ENCODE data around the gene MRPL48. TPM values are rescaled to one million over a fixed set of nuclear protein-coding genes. Genes with fewer than 3 reads are reported as not detected.
A peak's percentile ranks its signal among the peaks of the same experiment; 100 is the strongest.

The MRPL48 gene
- total and polyA plus RNA-seq, 8 donors, result 28.9 to 56.8 (median 47.0) TPM

DNA sequence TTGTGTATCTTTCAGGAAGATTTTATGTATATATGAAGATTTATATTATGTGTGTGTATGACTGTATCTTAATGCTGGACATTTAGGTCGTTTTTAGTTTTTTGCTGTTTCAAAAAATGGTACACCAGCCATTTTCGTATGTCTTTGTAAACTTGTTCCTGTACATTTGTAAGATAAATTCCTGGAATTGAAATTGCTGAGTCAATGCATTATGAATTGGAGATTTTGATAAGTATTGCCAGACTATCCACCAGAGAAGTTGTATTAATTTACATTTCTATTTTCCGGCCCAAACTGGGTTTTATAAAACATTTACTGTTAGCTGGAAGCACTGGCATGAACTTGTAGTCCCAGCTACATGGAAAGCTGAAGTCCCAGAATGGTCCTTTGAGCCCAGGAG lies 24.6 kb downstream of the MRPL48 start:
- DNase-seq, result no peak
- peaks cover 0 to 14% of the 10 kb centered on the region in 2 donors for H3K36me3 ChIP-seq
- intact Hi-C loops (cut with DNase I), result no loop called here
- TF ChIP-seq, protein P1, sequence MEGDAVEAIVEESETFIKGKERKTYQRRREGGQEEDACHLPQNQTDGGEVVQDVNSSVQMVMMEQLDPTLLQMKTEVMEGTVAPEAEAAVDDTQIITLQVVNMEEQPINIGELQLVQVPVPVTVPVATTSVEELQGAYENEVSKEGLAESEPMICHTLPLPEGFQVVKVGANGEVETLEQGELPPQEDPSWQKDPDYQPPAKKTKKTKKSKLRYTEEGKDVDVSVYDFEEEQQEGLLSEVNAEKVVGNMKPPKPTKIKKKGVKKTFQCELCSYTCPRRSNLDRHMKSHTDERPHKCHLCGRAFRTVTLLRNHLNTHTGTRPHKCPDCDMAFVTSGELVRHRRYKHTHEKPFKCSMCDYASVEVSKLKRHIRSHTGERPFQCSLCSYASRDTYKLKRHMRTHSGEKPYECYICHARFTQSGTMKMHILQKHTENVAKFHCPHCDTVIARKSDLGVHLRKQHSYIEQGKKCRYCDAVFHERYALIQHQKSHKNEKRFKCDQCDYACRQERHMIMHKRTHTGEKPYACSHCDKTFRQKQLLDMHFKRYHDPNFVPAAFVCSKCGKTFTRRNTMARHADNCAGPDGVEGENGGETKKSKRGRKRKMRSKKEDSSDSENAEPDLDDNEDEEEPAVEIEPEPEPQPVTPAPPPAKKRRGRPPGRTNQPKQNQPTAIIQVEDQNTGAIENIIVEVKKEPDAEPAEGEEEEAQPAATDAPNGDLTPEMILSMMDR (IDR thresholded peaks at IDR 0.05), result no peak
- no peak for ATAC-seq
- no peaks in the 10 kb centered on the region for H3K9me3 ChIP-seq
- no peaks in the 10 kb centered on the region for H3K4me1 ChIP-seq
- H3K27ac ChIP-seq, result no peak overlapping the region
- no peak overlapping the region for H3K4me3 ChIP-seq
- H3K27me3 ChIP-seq, result no peaks in the 10 kb centered on the region

DNA sequence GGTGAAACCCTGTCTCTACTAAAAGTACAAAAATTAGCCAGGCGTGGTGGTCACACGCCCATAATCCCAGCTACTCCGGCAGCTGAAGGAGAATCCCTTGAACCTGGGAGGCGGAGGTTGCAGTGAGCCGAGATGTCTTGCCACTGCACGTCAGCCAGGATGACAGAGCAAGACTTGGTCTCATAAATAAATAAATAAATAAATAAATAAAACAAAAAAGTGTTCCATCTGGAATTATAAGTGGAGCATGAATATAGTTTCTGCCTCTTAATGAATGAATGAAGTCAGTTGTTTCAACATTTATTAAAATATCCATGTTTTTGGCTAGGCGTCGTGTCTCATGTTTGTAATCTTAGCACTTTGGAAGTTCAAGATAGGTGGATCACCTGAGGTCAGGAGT lies 27.1 kb downstream of the MRPL48 start:
- peaks cover 0 to 7% of the 10 kb centered on the region in 2 donors for H3K36me3 ChIP-seq
- DNase-seq, result no peak
- TF ChIP-seq, protein P1 (IDR thresholded peaks at IDR 0.05), result no peak

DNA sequence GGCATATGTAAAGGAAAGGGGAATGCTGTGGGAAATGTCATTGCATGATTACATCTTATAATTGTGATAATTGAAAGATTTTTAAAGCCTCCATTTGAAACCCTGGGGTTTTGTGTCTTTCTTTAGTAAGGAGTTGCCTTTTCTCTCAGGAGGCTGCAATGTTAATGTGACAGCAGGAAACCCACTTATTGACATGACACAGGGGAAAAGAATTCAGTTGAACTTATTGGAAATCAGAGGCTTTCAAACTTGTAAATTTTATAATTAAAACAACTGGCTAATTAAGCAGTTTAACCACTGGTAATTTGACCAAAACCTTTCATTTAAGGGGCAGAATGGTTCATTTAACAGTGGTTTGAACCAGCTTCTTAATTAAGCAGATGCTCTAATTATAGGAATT lies 31.2 kb downstream of the MRPL48 start:
- no peak for DNase-seq
- Histone ChIP-seq H3K4me3 (no peak overlapping the region), H3K27me3 (no peaks in the 10 kb centered on the region), H3K9me3 (no peaks in the 10 kb centered on the region), H3K4me1 (peaks cover 0 to 4% of the 10 kb centered on the region in 2 donors), H3K27ac (no peak overlapping the region), H3K36me3 (peaks cover 0 to 7% of the 10 kb centered on the region in 2 donors)
- no peak for ATAC-seq
- intact Hi-C loops (cut with DNase I), result no loop called here
- TF ChIP-seq, protein P1 (IDR thresholded peaks at IDR 0.05), result no peak

More for the DNA sequence above, 27.1 kb downstream of the MRPL48 start:
- intact Hi-C loops (cut with DNase I), result no loop called here
- no peak overlapping the region for H3K4me3 ChIP-seq
- H3K4me1 ChIP-seq, result peaks cover 0 to 4% of the 10 kb centered on the region in 2 donors
- ATAC-seq, result no peak
- H3K27ac ChIP-seq, result no peak overlapping the region
- no peaks in the 10 kb centered on the region for H3K27me3 ChIP-seq
- no peaks in the 10 kb centered on the region for H3K9me3 ChIP-seq

DNA sequence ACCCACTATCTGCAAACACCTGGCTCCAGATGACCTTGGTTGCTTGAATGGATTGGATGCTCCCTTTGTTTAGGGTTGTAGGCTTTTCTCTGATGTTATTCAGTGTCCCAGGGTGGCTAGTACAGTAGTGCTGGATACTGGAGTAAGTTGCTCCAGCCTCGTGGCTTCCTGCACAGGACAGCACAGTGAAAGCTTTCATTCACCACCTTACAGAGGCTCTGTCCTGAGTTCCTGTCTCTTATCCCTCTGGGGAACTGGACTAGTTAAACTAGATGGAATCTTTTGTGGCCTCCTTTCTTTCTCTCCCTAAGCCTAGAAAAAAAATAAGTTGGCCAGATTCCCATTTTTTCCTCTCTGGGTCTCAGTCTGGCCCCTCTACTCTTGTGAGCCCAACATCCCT lies 42.6 kb downstream of the MRPL48 start:
- no peak for ATAC-seq
- TF ChIP-seq, protein P1 (IDR thresholded peaks at IDR 0.05), result no peak
- Histone ChIP-seq H3K36me3 (peaks cover 0 to 43% of the 10 kb centered on the region in 2 donors), H3K27ac (no peak overlapping the region), H3K9me3 (no peaks in the 10 kb centered on the region), H3K4me3 (no peak overlapping the region), H3K4me1 (peaks cover 0 to 4% of the 10 kb centered on the region in 2 donors), H3K27me3 (no peaks in the 10 kb centered on the region)
- intact Hi-C loops (cut with DNase I), result no loop called here
- no peak for DNase-seq

DNA sequence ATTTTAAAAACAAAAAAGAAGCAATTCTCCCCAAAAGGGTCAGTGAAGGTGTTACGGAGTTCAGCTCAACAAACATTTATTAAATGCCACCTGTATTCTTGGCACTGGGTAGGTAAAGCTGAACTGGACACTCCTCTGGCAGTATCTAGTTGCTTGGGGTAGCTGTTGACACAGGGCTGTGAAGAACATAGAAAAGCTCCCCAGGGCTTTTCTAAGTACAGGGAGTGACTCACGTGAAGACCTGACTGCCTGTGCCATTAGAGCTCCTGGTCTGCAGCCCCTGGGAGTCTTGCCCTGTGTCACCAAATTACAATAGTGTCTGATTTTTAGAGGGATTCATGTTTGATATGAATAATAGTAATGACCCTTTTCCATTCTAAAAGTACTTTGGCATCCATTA lies 45.4 kb downstream of the MRPL48 start:
- Histone ChIP-seq H3K4me1 (peaks cover 0 to 4% of the 10 kb centered on the region in 2 donors), H3K36me3 (peaks cover 0 to 23% of the 10 kb centered on the region in 2 donors), H3K27me3 (no peaks in the 10 kb centered on the region), H3K9me3 (no peaks in the 10 kb centered on the region), H3K27ac (no peak overlapping the region), H3K4me3 (no peak overlapping the region)
- peak; percentile 78 for ATAC-seq
- no peak for DNase-seq
- intact Hi-C loops (cut with DNase I), result no loop called here
- TF ChIP-seq, protein P1 (IDR thresholded peaks at IDR 0.05), result no peak

Measured in left lung (tissue), 10 donors.